Measurements from ENCODE around the gene EVA1C. TPM values are rescaled to one million over a fixed set of nuclear protein-coding genes. Genes with fewer than 3 reads are reported as not detected.

The EVA1C gene
- total and polyA plus RNA-seq, 2 donors (not counting 1 experiment from before 2014, with no cell fraction given): 0.84 to 1.6 TPM

DNA sequence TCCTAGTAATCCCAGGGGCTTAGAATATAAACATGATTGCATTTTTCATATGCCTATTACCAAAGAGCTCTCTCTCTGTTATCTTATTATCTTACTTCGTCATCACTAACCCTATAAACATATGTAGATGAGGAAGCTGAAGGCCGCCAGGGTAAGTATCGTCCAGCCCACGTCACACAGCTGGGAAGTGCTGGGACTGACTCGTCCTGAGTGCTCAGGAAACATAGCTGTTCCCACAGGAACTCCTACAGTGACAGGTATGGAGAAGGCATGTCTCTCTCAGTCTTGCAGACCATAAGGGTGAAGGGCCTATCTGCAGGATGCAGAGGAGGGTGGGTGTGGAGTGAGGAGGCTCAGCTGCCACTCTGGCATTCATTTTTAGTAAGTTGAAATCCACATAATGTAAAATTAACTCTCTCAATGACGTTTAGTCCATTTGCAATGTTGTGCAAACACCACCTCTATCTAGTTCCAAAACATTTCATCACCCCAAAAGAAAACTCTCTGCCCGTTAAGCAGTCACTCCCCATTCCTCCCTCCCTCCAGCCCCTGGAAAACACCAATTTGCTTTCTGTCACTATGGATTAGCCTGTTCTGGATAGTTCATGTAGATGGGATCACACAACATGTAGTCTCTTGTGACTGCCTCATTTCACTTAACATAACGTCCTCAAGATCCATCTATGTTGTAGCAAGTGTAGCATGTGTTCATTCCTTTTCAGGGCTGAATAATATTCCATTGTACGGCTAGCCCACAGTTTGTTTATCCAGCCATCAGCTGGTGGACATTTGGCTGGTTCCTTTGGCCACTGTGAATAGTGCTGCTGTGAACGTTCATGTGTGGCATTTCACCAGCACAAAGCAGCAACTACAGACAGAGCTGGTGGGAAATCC lies 104.5 kb downstream of the EVA1C start:
- DNase-seq: no peak
- Histone ChIP-seq H4K20me1 (ENCODE audit: control insufficient read depth, insufficient read depth, low read length, poor library complexity, severe bottlenecking) (no peaks in the 10 kb centered on the region), H3K36me3 (replicated peaks in 1 of 2; ENCODE audit: control extremely low read depth in 1 of 2, control insufficient read depth in 1 of 2, extremely low read depth in 1 of 2, insufficient read depth in 2 of 2, low read length in 1 of 2) (no peaks in the 10 kb centered on the region), H3K27me3 (replicated peaks in 1 of 4; ENCODE audit: control extremely low read depth in 1 of 4, control insufficient read depth in 3 of 4, insufficient read depth in 4 of 4, low read length in 3 of 4) (no peaks in the 10 kb centered on the region), H3K79me2 (ENCODE audit: control insufficient read depth, insufficient read depth, low read length) (no peaks in the 10 kb centered on the region), H3K27ac (ENCODE audit: low read length in 2 of 2) (no peak overlapping the region), H3K9ac (ENCODE audit: low read length) (no peak overlapping the region), H3K4me3 (ENCODE audit: control extremely low read depth in 1 of 5, extremely low read depth in 1 of 5, insufficient read depth in 1 of 5, low read depth in 2 of 5, low read length in 4 of 5) (no peak overlapping the region), H2AFZ (ENCODE audit: insufficient read depth, low read depth, low read length, poor library complexity, severe bottlenecking) (no peak overlapping the region), H3K9me3 (ENCODE audit: control extremely low read depth in 1 of 3, control insufficient read depth in 2 of 3, insufficient read depth in 1 of 3, low read length in 2 of 3) (peaks cover 0 to 25% (median 0%) of the 10 kb centered on the region in 3 donors), H3K4me1 (ENCODE audit: control insufficient read depth in 2 of 2, insufficient read depth in 2 of 2, low read length in 2 of 2) (no peaks in the 10 kb centered on the region), H3K4me2 (replicated peaks; ENCODE audit: low read depth, low read length, poor library complexity, severe bottlenecking) (no peak overlapping the region)
- Mint-ChIP-seq H3K4me1 (no peaks in the 10 kb centered on the region), H3K27ac (no peak overlapping the region), H3K4me3 (no peak overlapping the region), H3K9me3 (ENCODE audit: insufficient read depth) (peaks cover 2% of the 10 kb centered on the region), H3K27me3 (no peaks in the 10 kb centered on the region)
- no peak for ATAC-seq (ENCODE audit: low read depth)
- 48% methylated on average over 4 of the region's 10 CpGs for WGBS (ENCODE audit: insufficient coverage)
- ChIA-PET POLR2A (interaction anchor here (0.5 kb wide), 1 partner anchor 1060 kb away, joined by 4 read pairs; no protein-coding TSS in a partner anchor), CTCF (no interaction called here)
- TF ChIP-seq, protein P1, sequence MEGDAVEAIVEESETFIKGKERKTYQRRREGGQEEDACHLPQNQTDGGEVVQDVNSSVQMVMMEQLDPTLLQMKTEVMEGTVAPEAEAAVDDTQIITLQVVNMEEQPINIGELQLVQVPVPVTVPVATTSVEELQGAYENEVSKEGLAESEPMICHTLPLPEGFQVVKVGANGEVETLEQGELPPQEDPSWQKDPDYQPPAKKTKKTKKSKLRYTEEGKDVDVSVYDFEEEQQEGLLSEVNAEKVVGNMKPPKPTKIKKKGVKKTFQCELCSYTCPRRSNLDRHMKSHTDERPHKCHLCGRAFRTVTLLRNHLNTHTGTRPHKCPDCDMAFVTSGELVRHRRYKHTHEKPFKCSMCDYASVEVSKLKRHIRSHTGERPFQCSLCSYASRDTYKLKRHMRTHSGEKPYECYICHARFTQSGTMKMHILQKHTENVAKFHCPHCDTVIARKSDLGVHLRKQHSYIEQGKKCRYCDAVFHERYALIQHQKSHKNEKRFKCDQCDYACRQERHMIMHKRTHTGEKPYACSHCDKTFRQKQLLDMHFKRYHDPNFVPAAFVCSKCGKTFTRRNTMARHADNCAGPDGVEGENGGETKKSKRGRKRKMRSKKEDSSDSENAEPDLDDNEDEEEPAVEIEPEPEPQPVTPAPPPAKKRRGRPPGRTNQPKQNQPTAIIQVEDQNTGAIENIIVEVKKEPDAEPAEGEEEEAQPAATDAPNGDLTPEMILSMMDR (IDR thresholded peaks at IDR 0.05): no peak
- TF ChIP-seq EZH2 (IDR thresholded peaks at IDR 0.05; ENCODE audit: borderline replicate concordance, insufficient read depth, low read depth, low read length, poor library complexity, severe bottlenecking): no peak
- intact Hi-C loops (cut with micrococcal nuclease): no loop called here
